Fibroblast of villous mesenchyme (primary cell): Measurements from ENCODE around the gene TSPO. TPM values are rescaled to one million over a fixed set of nuclear protein-coding genes. Genes with fewer than 3 reads are reported as not detected.

Experiments used
- DNase-seq: peaks from one replicate; pipeline ENCODE4 v3.0.0-alpha.2; 2010; ENCODE audit warnings: low read depth
- H3K4me3 ChIP-seq: 2 replicates; pipeline ENCODE4 v1.5.1; 2011; ENCODE audit warnings: low read depth, mild to moderate bottlenecking, low read length
- CTCF ChIP-seq: IDR thresholded peaks from 2 replicates; pipeline ENCODE4 v1.5.1; 2012; ENCODE audit warnings: low read depth, mild to moderate bottlenecking, low read length; ENCODE audit not compliant: insufficient read depth
- total RNA-seq: library from RNA; depleted of rRNA; stranded (reverse); fragments of >200 nt; gene quantifications from 2 replicates; pipeline ENCODE4 v1.2.3, GENCODE V29; 2012

TSPO gene
- total RNA-seq, 1 donor, result 177 TPM

DNA sequence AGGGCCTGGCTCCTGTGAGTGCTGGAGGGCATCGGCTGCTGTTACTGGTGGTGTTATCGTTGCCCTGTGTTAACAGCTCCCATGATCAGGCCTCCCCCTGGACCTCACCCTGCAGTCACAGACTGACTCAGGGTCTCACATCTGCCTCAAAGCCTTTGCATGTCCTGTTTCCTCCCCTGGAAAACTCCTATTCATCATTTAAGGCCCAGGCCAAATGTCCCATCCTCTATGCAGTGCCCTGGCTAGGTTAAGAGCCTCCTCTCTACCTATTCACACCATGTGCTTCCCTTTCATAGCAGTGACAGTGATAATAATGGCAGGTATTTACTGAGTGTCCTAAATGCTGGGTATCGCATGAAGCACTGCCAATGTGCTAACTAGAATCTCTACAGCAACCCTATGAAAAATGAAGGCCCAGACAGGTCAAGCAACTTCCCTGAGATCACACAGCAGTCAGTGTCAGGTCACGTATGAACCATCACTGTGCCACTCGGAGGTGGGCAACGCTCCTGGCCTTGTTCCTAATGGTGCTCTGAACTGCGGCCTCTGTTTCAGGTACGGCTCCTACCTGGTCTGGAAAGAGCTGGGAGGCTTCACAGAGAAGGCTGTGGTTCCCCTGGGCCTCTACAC, 9.3 kb downstream of the TSPO start:
- H3K4me3 ChIP-seq, result no peak overlapping the region
- DNase-seq, result no peak
- no peak for TF ChIP-seq CTCF

GRCh38 chr22:43162412-43163150, 11.2 kb downstream of the TSPO start:
- no peak for TF ChIP-seq CTCF
- DNase-seq, result no peak
- no peak overlapping the region for H3K4me3 ChIP-seq

GRCh38 chr22:43163241-43163795, 12.0 kb downstream of the TSPO start:
- TF ChIP-seq CTCF, result no peak
- H3K4me3 ChIP-seq, result no peak overlapping the region
- DNase-seq, result no peak

- DNase-seq, result no peak
- TF ChIP-seq CTCF, result no peak
- no peak overlapping the region for H3K4me3 ChIP-seq
Measured at GRCh38 chr22:43164636-43165035, 13.3 kb downstream of the TSPO start.

DNA sequence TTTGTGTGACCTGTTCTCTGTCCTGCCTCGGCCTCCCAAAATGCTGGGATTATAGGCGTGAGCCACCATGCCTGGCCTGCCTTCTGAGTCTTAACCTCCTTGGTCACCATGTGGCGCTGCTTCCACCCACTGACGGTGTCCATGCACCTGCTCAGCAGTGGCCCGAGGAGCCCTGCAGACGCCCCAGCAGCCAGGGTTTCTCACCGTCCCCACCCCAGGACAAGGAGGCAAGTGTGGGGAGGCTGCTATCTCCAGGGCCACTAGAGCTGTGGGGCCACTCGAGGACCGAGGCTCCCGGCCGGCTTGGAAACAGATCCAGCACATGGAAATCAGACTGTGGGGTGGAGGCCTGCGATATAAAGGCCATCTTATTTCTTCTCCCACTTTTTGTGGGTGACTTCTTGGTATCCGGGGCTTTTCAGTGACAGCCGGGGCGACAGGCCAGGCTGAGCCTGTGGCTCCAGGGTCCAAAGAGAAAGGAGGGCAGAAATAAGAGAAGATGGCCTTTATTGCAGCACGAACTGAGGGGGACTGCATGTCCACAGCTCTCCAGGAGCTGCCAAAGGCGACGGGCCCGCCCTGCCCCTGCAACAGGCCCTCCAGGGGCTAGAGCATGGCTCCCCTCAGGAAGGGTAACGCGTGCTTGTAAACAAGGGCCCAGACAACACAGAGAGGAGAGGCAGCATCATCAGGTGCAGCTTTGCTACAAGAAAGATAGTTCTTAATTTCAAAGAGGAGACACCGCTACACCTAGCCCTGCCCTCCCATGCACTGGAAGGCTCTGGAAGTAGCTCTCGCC, 15.0 kb downstream of the TSPO start:
- no peak overlapping the region for H3K4me3 ChIP-seq
- TF ChIP-seq CTCF, result no peak
- no peak for DNase-seq

DNA sequence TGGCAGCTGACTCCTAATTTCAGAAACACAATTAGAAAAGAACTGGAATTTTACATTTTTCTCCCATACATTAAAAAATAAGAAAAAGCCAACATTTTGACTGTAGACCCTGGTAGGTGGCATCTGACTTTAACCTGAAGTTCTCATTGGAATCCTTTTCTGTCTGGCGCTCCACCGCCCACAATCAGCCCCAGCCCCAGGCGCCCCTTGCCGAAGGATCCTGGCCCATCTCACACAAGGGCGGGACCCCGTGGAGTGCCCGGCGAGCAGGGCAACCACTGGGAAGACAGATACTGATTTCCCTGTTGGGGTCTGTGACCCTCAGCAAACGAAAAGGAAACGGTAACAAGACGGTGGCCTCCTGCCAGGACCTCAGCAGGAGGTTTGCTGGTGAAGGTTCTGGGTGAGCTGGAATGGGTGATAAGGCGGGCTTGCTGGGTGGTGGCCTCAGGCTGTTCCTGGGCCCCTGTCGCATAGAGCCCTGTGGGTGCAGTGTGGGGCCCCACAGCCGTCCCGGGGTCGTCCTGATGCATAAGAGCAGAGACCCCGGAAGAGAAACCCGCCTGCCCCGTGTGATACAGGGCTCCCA, 15.7 kb downstream of the TSPO start:
- DNase-seq, result no peak
- H3K4me3 ChIP-seq, result no peak overlapping the region
- no peak for TF ChIP-seq CTCF
